Skeletal muscle satellite cell (primary cell): ENCODE results near the gene STK17B.

Experiments used
- H3K27me3 ChIP-seq: 2 replicates; pipeline ENCODE4 v1.7.0; 2013; ENCODE audit warnings: low read length; ENCODE audit not compliant: control insufficient read depth, insufficient read depth
- H3K36me3 ChIP-seq: 2 replicates; pipeline ENCODE4 v1.7.0; 2013; ENCODE audit warnings: mild to moderate bottlenecking, control low read depth, low read length; ENCODE audit not compliant: insufficient read depth
- H3K4me1 ChIP-seq: 2 replicates; pipeline ENCODE4 v1.7.0; 2013; ENCODE audit warnings: low read length; ENCODE audit not compliant: control insufficient read depth, insufficient read depth
- H3K4me2 ChIP-seq: 2 replicates; pipeline ENCODE4 v1.7.0; 2013; ENCODE audit warnings: mild to moderate bottlenecking, low read length
- H3K4me3 ChIP-seq: 2 replicates; pipeline ENCODE4 v1.7.0; 2013; ENCODE audit warnings: low read length
- H3K9ac ChIP-seq: 2 replicates; pipeline ENCODE4 v1.7.0; 2013; ENCODE audit warnings: mild to moderate bottlenecking, low read depth, low read length, moderate library complexity
- H3K9me3 ChIP-seq: replicated peaks from 2 replicates; pipeline ENCODE4 v1.7.0; 2013; ENCODE audit warnings: mild to moderate bottlenecking, control low read depth, low read length

Gene STK17B

GRCh38 chr2:196131384-196131937, 39.9 kb downstream of the STK17B start:
- Histone ChIP-seq H3K4me1 (no peaks in the 10 kb centered on the region), H3K4me2 (no peak overlapping the region), H3K36me3 (peaks cover 44% of the 10 kb centered on the region), H3K9ac (no peak overlapping the region), H3K9me3 (peaks cover 26% of the 10 kb centered on the region), H3K27me3 (no peaks in the 10 kb centered on the region), H3K4me3 (no peak overlapping the region)

GRCh38 chr2:196130039-196130825, 41.1 kb downstream of the STK17B start:
- no peak overlapping the region for H3K4me3 ChIP-seq
- no peak overlapping the region for H3K9ac ChIP-seq
- H3K4me2 ChIP-seq = no peak overlapping the region
- H3K36me3 ChIP-seq = peaks cover 34% of the 10 kb centered on the region
- no peaks in the 10 kb centered on the region for H3K4me1 ChIP-seq
- H3K27me3 ChIP-seq = no peaks in the 10 kb centered on the region
- peaks cover 26% of the 10 kb centered on the region for H3K9me3 ChIP-seq

GRCh38 chr2:196128749-196129148, 42.6 kb downstream of the STK17B start:
- Histone ChIP-seq H3K9ac (no peak overlapping the region), H3K4me3 (no peak overlapping the region), H3K27me3 (no peaks in the 10 kb centered on the region), H3K4me2 (no peak overlapping the region), H3K36me3 (peaks cover 20% of the 10 kb centered on the region), H3K9me3 (peaks cover 26% of the 10 kb centered on the region), H3K4me1 (peaks cover 5% of the 10 kb centered on the region)

GRCh38 chr2:196125596-196125995, 45.8 kb downstream of the STK17B start:
- Histone ChIP-seq H3K4me3 (no peak overlapping the region), H3K9ac (no peak overlapping the region), H3K4me1 (peaks cover 12% of the 10 kb centered on the region), H3K27me3 (no peaks in the 10 kb centered on the region), H3K36me3 (no peaks in the 10 kb centered on the region), H3K4me2 (no peak overlapping the region), H3K9me3 (peaks cover 7% of the 10 kb centered on the region)

- peaks cover 12% of the 10 kb centered on the region for H3K4me1 ChIP-seq
- H3K9ac ChIP-seq = peak overlapping the region; percentile 33
These were observed 47.6 kb downstream of the STK17B start for GRCh38 chr2:196123679-196124373.

GRCh38 chr2:196119926-196120325, 51.5 kb downstream of the STK17B start:
- Histone ChIP-seq H3K4me2 (no peak overlapping the region), H3K27me3 (no peaks in the 10 kb centered on the region), H3K36me3 (no peaks in the 10 kb centered on the region)

More at GRCh38 chr2:196123679-196124373, 47.6 kb downstream of the STK17B start:
- Histone ChIP-seq H3K4me2 (peak overlapping the region; percentile 34), H3K4me3 (no peak overlapping the region), H3K36me3 (no peaks in the 10 kb centered on the region), H3K9me3 (no peaks in the 10 kb centered on the region), H3K27me3 (no peaks in the 10 kb centered on the region)

GRCh38 chr2:196117214-196117705, 54.1 kb downstream of the STK17B start:
- Histone ChIP-seq H3K9me3 (no peaks in the 10 kb centered on the region), H3K4me2 (no peak overlapping the region), H3K27me3 (no peaks in the 10 kb centered on the region), H3K4me3 (no peak overlapping the region), H3K9ac (no peak overlapping the region), H3K4me1 (peaks cover 14% of the 10 kb centered on the region), H3K36me3 (no peaks in the 10 kb centered on the region)

More at GRCh38 chr2:196119926-196120325, 51.5 kb downstream of the STK17B start:
- H3K9ac ChIP-seq = no peak overlapping the region
- H3K9me3 ChIP-seq = no peaks in the 10 kb centered on the region
- peaks cover 12% of the 10 kb centered on the region for H3K4me1 ChIP-seq
- H3K4me3 ChIP-seq = no peak overlapping the region

GRCh38 chr2:196113061-196113974, 58.1 kb downstream of the STK17B start:
- peaks cover 18% of the 10 kb centered on the region for H3K4me1 ChIP-seq
- H3K27me3 ChIP-seq = no peaks in the 10 kb centered on the region
- H3K36me3 ChIP-seq = no peaks in the 10 kb centered on the region
- peak overlapping the region; percentile 31 for H3K4me3 ChIP-seq
- H3K9ac ChIP-seq = peak overlapping the region; percentile 76
- H3K4me2 ChIP-seq = peak overlapping the region; percentile 76
- no peaks in the 10 kb centered on the region for H3K9me3 ChIP-seq

GRCh38 chr2:196112418-196113034, 58.9 kb downstream of the STK17B start:
- no peak overlapping the region for H3K4me3 ChIP-seq
- H3K4me1 ChIP-seq = peaks cover 18% of the 10 kb centered on the region

GRCh38 chr2:196108604-196109003, 62.8 kb downstream of the STK17B start:
- peaks cover 13% of the 10 kb centered on the region for H3K4me1 ChIP-seq
- H3K4me3 ChIP-seq = no peak overlapping the region
- H3K36me3 ChIP-seq = no peaks in the 10 kb centered on the region
- no peak overlapping the region for H3K4me2 ChIP-seq
- H3K9me3 ChIP-seq = no peaks in the 10 kb centered on the region
- H3K27me3 ChIP-seq = no peaks in the 10 kb centered on the region
- no peak overlapping the region for H3K9ac ChIP-seq

More at GRCh38 chr2:196112418-196113034, 58.9 kb downstream of the STK17B start:
- peak overlapping the region; percentile 76 for H3K4me2 ChIP-seq
- H3K9ac ChIP-seq = peak overlapping the region; percentile 76
- H3K27me3 ChIP-seq = no peaks in the 10 kb centered on the region
- H3K36me3 ChIP-seq = no peaks in the 10 kb centered on the region
- no peaks in the 10 kb centered on the region for H3K9me3 ChIP-seq
